ENCODE measurements around the gene PTAR1. TPM values are rescaled to one million over a fixed set of nuclear protein-coding genes. Genes with fewer than 3 reads are reported as not detected.

PTAR1 gene
- total and polyA plus RNA-seq, 10 of the 15 experiments (the other 5 are each of a cell fraction or from before 2014, with no cell fraction given), result 4.9 to 27.6 (median 14.2) TPM

DNA sequence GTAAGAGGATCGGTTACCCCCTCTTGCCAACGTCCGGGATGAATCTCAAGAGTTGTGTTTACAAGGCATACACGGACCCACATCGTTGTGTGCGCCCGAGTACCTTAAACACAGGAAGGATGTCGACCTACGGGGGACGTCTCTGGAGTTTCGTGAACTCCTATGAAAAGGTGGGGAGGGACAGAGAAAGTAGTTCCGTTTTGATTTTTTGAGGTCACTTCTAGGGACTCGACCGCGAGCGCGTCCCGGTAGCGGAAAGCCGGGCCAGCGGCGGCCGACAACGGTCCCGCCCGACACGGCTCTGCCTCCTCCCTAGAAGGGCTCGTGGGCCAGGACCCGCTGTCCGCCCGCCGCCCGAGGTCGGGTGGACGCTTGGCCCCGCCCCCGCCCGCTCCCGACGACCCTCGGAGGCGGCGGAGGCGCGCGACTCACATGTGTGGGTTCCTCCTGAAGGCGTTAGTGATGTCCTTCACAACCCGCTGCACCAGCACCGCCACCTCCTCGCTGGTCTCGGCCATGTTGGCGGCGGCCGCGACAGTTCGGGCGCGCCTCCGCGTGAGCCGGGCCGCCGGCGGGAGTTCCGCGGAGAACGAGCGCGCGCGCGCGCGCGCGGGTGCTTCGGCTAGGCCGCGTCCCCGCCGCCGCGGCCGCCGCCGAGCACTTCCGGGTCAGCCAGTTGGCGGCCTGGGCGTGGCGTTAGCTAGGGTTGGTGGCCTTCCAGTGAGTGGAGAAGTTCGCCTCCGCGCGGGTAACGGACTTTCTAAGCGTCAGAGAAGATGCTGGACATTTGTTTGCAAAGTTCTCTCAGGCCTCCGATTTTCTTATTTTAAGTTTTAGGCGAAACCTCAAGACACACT lies at the start of gene PTAR1 (continued):
- TF ChIP-seq, protein P1, sequence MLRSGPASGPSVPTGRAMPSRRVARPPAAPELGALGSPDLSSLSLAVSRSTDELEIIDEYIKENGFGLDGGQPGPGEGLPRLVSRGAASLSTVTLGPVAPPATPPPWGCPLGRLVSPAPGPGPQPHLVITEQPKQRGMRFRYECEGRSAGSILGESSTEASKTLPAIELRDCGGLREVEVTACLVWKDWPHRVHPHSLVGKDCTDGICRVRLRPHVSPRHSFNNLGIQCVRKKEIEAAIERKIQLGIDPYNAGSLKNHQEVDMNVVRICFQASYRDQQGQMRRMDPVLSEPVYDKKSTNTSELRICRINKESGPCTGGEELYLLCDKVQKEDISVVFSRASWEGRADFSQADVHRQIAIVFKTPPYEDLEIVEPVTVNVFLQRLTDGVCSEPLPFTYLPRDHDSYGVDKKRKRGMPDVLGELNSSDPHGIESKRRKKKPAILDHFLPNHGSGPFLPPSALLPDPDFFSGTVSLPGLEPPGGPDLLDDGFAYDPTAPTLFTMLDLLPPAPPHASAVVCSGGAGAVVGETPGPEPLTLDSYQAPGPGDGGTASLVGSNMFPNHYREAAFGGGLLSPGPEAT (IDR thresholded peaks at IDR 0.05; ENCODE audit: low read depth), result no peak
- TF ChIP-seq BCL11A (IDR thresholded peaks at IDR 0.05; ENCODE audit: low read depth, low read length) (no peak), POLR2A (IDR thresholded peaks at IDR 0.05; ENCODE audit: low read depth, low read length) (peak; percentile 98), RELA (IDR thresholded peaks at IDR 0.05; ENCODE audit: borderline replicate concordance, partially characterized antibody) (peak; percentile 75), SUPT20H (IDR thresholded peaks at IDR 0.05; ENCODE audit: borderline replicate concordance, control insufficient read depth, low read depth, low read length) (no peak), SIX5 (IDR thresholded peaks at IDR 0.05; ENCODE audit: low read depth, low read length, severe bottlenecking) (peak; percentile 12)
- TF ChIP-seq, protein P2, sequence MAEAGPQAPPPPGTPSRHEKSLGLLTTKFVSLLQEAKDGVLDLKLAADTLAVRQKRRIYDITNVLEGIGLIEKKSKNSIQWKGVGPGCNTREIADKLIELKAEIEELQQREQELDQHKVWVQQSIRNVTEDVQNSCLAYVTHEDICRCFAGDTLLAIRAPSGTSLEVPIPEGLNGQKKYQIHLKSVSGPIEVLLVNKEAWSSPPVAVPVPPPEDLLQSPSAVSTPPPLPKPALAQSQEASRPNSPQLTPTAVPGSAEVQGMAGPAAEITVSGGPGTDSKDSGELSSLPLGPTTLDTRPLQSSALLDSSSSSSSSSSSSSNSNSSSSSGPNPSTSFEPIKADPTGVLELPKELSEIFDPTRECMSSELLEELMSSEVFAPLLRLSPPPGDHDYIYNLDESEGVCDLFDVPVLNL (IDR thresholded peaks at IDR 0.05; ENCODE audit: low read depth, low read length), result no peak

DNA sequence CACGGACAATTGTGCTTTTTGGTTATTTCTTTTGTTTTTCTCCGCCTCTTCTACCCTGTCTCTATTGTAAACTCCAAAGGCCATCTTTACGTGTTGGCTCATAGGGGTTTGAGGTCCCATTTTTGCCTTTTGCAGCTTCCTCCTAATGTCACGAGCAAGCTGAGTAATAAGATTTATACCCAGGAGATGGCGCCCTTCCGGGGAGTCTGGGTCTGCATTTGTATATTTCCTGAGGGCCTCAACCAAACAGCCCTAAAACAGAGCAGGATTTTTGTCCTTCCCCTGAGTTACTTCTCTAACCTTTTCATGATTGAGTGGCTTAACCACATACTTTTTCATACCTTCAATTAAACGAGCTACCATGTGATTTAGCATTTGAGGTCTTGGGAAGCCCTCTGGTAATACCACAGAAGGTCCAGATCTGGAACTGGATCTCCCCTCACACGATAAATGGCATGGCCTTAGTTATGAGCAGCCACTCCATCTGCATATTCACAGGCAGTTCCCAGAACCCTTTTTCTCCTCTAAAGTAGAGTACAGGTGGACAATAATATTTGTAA lies 49.6 kb upstream of the PTAR1 start:
- in situ Hi-C loops (cut with MboI), result no loop called here
- Histone ChIP-seq H3K27ac (ENCODE audit: control insufficient read depth, insufficient read depth) (no peak overlapping the region), H3K4me1 (ENCODE audit: control insufficient read depth, insufficient read depth, low read length) (no peaks in the 10 kb centered on the region), H3K9ac (ENCODE audit: control insufficient read depth, insufficient read depth, low read length) (no peak overlapping the region), H3K36me3 (ENCODE audit: control insufficient read depth in 2 of 2, insufficient read depth in 2 of 2, low read length in 1 of 2) (no peaks in the 10 kb centered on the region), H2AFZ (ENCODE audit: control insufficient read depth, low read depth, low read length) (no peak overlapping the region), H3K4me2 (ENCODE audit: control insufficient read depth, insufficient read depth) (no peak overlapping the region), H3K4me3 (no peak overlapping the region), H3K27me3 (replicated peaks in 1 of 2; ENCODE audit: control insufficient read depth in 2 of 2, insufficient read depth in 2 of 2, low read length in 1 of 2) (no peaks in the 10 kb centered on the region), H3K9me3 (replicated peaks; ENCODE audit: control insufficient read depth, insufficient read depth, low read length) (no peaks in the 10 kb centered on the region), H3K79me2 (ENCODE audit: control insufficient read depth, insufficient read depth, low read length) (no peaks in the 10 kb centered on the region), H4K20me1 (ENCODE audit: control insufficient read depth, insufficient read depth) (no peaks in the 10 kb centered on the region)
- no peak for TF ChIP-seq SMAD5 (IDR thresholded peaks at IDR 0.05; ENCODE audit: low read depth)
- TF ChIP-seq, protein P3, sequence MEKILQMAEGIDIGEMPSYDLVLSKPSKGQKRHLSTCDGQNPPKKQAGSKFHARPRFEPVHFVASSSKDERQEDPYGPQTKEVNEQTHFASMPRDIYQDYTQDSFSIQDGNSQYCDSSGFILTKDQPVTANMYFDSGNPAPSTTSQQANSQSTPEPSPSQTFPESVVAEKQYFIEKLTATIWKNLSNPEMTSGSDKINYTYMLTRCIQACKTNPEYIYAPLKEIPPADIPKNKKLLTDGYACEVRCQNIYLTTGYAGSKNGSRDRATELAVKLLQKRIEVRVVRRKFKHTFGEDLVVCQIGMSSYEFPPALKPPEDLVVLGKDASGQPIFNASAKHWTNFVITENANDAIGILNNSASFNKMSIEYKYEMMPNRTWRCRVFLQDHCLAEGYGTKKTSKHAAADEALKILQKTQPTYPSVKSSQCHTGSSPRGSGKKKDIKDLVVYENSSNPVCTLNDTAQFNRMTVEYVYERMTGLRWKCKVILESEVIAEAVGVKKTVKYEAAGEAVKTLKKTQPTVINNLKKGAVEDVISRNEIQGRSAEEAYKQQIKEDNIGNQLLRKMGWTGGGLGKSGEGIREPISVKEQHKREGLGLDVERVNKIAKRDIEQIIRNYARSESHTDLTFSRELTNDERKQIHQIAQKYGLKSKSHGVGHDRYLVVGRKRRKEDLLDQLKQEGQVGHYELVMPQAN (conservative IDR thresholded peaks at IDR 0.05), result no peak
- TF ChIP-seq, protein P4, sequence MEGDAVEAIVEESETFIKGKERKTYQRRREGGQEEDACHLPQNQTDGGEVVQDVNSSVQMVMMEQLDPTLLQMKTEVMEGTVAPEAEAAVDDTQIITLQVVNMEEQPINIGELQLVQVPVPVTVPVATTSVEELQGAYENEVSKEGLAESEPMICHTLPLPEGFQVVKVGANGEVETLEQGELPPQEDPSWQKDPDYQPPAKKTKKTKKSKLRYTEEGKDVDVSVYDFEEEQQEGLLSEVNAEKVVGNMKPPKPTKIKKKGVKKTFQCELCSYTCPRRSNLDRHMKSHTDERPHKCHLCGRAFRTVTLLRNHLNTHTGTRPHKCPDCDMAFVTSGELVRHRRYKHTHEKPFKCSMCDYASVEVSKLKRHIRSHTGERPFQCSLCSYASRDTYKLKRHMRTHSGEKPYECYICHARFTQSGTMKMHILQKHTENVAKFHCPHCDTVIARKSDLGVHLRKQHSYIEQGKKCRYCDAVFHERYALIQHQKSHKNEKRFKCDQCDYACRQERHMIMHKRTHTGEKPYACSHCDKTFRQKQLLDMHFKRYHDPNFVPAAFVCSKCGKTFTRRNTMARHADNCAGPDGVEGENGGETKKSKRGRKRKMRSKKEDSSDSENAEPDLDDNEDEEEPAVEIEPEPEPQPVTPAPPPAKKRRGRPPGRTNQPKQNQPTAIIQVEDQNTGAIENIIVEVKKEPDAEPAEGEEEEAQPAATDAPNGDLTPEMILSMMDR (IDR thresholded peaks at IDR 0.05 in 2 of 3, conservative IDR thresholded peaks at IDR 0.05 in 1 of 3; ENCODE audit: control insufficient read depth in 2 of 3, extremely low read depth in 1 of 3, insufficient read depth in 1 of 3, low read depth in 3 of 3, low read length in 3 of 3), result 0 out of 6 replicates have a peak, but pooled peaks of 2 of the 3 experiments have one; percentile 5 to 11
- no peak for TF ChIP-seq ZNF274 (IDR thresholded peaks at IDR 0.05; ENCODE audit: insufficient read depth, insufficient read length)
- no TSS peak for BruUV-seq (replicated peaks)
- FAIRE-seq (no peak), DNase-seq (ENCODE audit: low read depth, low spot score) (no peak), ATAC-seq (peak; percentile 23; the same call in 1 of the 3 replicates)
- intact Hi-C loops (cut with micrococcal nuclease; ENCODE audit: unreplicated experiment), result no loop called here
- ChIA-PET POLR2A (no interaction called here), RAD21 (ENCODE audit: unreplicated experiment) (no interaction called here), SMC1A (ENCODE audit: uncharacterized antibody, unreplicated experiment) (interaction anchor here (1.2 kb wide), 1 partner anchor 64 kb away, joined by 4 read pairs; no protein-coding TSS in a partner anchor), CTCF (interaction anchor here (0.5 to 1.2 kb wide), 4 partner anchors 23 to 153 kb away, joined by 3 to 4 read pairs (median 3); no protein-coding TSS in a partner anchor)
- 32% methylated on average over 8 of the region's 8 CpGs for WGBS (ENCODE audit: insufficient coverage, insufficient replicate concordance, low lambda C conversion rate, missing lambda C conversion rate)
